ENCODE results near the gene C1orf21.

GRCh38 chr1:184499616-184500015 is 112.8 kb downstream of the C1orf21 start:
- TF ChIP-seq, protein P1, sequence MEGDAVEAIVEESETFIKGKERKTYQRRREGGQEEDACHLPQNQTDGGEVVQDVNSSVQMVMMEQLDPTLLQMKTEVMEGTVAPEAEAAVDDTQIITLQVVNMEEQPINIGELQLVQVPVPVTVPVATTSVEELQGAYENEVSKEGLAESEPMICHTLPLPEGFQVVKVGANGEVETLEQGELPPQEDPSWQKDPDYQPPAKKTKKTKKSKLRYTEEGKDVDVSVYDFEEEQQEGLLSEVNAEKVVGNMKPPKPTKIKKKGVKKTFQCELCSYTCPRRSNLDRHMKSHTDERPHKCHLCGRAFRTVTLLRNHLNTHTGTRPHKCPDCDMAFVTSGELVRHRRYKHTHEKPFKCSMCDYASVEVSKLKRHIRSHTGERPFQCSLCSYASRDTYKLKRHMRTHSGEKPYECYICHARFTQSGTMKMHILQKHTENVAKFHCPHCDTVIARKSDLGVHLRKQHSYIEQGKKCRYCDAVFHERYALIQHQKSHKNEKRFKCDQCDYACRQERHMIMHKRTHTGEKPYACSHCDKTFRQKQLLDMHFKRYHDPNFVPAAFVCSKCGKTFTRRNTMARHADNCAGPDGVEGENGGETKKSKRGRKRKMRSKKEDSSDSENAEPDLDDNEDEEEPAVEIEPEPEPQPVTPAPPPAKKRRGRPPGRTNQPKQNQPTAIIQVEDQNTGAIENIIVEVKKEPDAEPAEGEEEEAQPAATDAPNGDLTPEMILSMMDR (conservative IDR thresholded peaks at IDR 0.05 in 1 of 2, IDR thresholded peaks at IDR 0.05 in 1 of 2; ENCODE audit: low read depth in 1 of 2, low read length in 2 of 2) = no peak
- no peak for TF ChIP-seq EZH2 (IDR thresholded peaks at IDR 0.05; ENCODE audit: low read length, missing control alignments)

Measured in fibroblast of lung (primary cell).